ENCODE results near the gene NFIC. TPM values are rescaled to one million over a fixed set of nuclear protein-coding genes. Genes with fewer than 3 reads are reported as not detected.

The NFIC gene
- total RNA-seq, 4 donors from 2014 or later, result 138 to 200 (median 160) TPM

DNA sequence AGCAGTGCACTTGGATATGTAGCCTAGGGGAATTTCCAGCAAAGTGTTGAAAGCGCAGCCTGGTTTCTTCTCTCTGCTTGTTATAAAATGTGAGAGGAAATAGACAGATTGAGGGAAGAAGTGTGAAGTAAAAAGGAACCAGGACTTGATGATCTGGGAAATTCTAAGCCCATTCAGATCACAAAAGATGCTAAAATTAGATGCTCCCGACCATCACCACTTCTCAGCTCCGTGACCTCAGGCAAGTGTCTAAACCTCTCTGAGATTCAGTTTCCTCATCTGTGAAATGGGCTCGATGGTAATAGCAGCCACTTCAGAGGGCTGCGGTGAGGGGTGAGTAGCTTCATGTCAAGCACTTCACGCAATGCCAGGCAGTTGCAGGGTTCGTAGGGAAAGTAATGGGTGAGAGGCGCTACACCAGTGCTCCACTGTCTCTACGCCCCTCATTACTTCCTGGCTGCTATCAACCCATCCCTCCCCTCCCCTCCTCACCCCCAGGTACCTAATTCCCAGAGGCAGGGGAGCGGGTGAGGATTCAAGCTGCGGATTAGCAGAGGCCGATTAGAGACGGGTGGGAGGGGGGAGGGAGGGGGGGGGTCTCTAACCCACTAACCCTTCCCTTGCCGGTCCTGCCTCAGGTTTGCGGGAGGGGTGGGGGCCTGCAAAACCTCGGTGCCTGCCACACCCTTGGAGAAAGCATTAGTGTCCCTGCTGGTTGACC is 9.0 kb upstream of the NFIC start:
- peaks cover 0 to 34% (median 11%) of the 10 kb centered on the region in 4 donors for H3K4me1 ChIP-seq
- H3K36me3 ChIP-seq, result peaks cover 0 to 3% (median 0%) of the 10 kb centered on the region in 3 donors
- TF ChIP-seq POLR2A (IDR thresholded peaks at IDR 0.05) (no peak), EP300 (IDR thresholded peaks at IDR 0.05) (no peak)
- TF ChIP-seq, protein P1, sequence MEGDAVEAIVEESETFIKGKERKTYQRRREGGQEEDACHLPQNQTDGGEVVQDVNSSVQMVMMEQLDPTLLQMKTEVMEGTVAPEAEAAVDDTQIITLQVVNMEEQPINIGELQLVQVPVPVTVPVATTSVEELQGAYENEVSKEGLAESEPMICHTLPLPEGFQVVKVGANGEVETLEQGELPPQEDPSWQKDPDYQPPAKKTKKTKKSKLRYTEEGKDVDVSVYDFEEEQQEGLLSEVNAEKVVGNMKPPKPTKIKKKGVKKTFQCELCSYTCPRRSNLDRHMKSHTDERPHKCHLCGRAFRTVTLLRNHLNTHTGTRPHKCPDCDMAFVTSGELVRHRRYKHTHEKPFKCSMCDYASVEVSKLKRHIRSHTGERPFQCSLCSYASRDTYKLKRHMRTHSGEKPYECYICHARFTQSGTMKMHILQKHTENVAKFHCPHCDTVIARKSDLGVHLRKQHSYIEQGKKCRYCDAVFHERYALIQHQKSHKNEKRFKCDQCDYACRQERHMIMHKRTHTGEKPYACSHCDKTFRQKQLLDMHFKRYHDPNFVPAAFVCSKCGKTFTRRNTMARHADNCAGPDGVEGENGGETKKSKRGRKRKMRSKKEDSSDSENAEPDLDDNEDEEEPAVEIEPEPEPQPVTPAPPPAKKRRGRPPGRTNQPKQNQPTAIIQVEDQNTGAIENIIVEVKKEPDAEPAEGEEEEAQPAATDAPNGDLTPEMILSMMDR (IDR thresholded peaks at IDR 0.05), result no peak
- H3K9me3 ChIP-seq, result peaks cover 0 to 9% (median 0%) of the 10 kb centered on the region in 4 donors
- peak overlapping the region in 3 of 4 donors; percentile 71 to 100 (median 80) for H3K27ac ChIP-seq
- DNase-seq (ENCODE audit: low spot score in 2 of 2), result no peak
- 51 to 56% methylated on average over 15 to 16 of the region's 16 CpGs for WGBS, 2 donors
- H3K27me3 ChIP-seq, result no peaks in the 10 kb centered on the region
- H3K4me3 ChIP-seq, result no peak overlapping the region

DNA sequence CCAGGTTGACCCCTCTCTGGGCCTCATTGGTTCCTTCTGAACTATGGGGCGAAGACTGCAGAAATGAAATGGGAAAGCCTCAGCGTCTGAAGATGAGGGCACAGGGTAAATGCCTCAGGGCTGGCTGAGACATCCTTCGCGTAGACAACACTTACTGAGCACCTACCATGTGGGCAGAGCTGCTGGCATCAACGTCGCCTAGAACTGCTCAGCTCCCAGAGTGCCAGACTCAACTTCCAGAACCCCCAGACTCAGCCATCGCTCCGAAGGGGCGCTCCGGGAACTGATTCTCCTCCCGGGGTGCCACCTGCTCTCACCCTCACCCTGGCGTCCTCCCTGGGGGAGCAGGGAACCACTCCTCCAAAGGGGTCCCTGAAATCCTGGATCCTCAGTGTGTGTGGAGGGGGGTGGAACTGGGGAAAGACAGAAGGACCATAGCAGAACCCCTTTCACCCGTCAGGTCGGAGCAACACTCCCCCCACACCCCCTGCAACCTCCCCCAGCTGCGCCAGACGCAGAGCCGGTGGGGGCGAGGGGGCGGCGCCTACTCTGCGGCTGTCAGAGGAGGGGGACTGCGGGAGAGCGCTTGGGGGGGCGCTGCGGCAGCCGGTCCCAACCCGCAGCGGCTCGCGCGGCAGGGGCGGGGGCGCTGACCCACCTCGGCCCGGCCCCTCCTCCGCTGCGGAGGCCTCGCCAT is 8.2 kb upstream of the NFIC start:
- WGBS, 2 donors, result 10 to 21% methylated on average over 12 to 22 of the region's 38 CpGs
- peaks cover 0 to 3% (median 0%) of the 10 kb centered on the region in 3 donors for H3K36me3 ChIP-seq
- peaks cover 0 to 9% (median 0%) of the 10 kb centered on the region in 4 donors for H3K9me3 ChIP-seq
- H3K27me3 ChIP-seq, result no peaks in the 10 kb centered on the region
- H3K4me1 ChIP-seq, result peaks cover 0 to 39% (median 11%) of the 10 kb centered on the region in 4 donors
- no peak for DNase-seq (ENCODE audit: low spot score in 2 of 2)
- TF ChIP-seq, protein P1 (IDR thresholded peaks at IDR 0.05), result no peak
- TF ChIP-seq POLR2A (IDR thresholded peaks at IDR 0.05) (no peak), EP300 (IDR thresholded peaks at IDR 0.05) (no peak)
- H3K27ac ChIP-seq, result peak overlapping the region; percentile 57 to 100 (median 76)
- peak overlapping the region; percentile 58 to 100 (median 79) for H3K4me3 ChIP-seq

GRCh38 chr19:3358689-3359014 is 7.7 kb upstream of the NFIC start:
- H3K9me3 ChIP-seq, result peaks cover 0 to 9% (median 0%) of the 10 kb centered on the region in 4 donors
- TF ChIP-seq EP300 (IDR thresholded peaks at IDR 0.05), result no peak
- TF ChIP-seq POLR2A (IDR thresholded peaks at IDR 0.05), result no peak
- TF ChIP-seq, protein P1 (IDR thresholded peaks at IDR 0.05), result no peak
- H3K27ac ChIP-seq, result peak overlapping the region; percentile 57 to 100 (median 76)
- H3K27me3 ChIP-seq, result no peaks in the 10 kb centered on the region
- H3K4me1 ChIP-seq, result peaks cover 0 to 43% (median 11%) of the 10 kb centered on the region in 4 donors
- peak overlapping the region; percentile 58 to 100 (median 79) for H3K4me3 ChIP-seq
- no peak for DNase-seq (ENCODE audit: low spot score in 2 of 2)
- H3K36me3 ChIP-seq, result peaks cover 0 to 3% (median 0%) of the 10 kb centered on the region in 3 donors
- WGBS, 2 donors, result 0% methylated on average over 9 to 18 of the region's 27 CpGs

DNA sequence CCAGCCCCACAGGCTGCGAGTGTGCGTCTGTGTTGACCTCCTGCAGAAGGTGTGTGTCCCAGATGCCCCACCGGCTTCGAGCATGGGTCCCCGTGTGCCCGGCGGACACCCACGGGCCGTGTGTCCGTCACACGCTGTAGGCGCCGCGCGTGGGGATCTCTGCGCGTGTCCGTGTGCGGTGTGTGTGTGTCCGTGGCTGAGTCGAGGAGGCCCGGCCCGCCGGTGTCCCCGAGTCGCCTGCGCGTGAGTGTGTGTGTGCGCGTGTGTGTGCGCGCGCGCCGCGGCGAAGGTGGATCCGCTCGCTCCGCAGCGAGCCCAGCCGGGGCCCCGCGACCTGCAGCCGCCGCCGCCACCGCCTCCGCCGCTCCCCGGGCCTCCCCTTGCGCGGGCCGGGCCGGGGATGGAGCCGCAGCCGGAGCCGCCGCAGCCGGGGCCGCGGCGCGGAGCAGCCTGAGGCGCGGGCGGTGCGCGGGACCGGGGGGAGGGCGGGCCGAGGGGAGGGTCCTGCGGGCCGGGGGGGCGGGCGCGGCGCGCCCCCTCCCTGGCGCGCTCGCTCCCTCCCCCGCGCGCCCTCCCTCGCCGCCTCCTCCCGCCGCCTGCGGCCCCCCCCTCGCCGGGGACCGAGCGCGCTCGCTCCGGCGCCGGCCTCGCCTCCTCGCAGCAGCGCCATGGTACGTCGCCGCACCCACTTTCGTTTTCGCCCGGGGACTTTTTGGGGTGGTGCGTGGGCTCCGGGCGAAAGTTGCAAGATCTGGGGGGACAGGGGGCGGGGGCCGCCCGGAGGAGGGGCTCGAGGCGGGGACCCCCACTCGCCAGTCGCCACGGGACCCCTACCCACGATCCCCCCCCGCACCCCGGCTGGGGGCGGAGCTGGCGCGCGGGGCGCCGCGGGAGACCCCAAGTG is 7.1 kb upstream of the NFIC start:
- H3K4me1 ChIP-seq, result peaks cover 0 to 49% (median 11%) of the 10 kb centered on the region in 4 donors
- H3K27me3 ChIP-seq, result no peaks in the 10 kb centered on the region
- DNase-seq (ENCODE audit: low spot score in 2 of 2), result peak in 1 of 2 donors; percentile 40
- H3K36me3 ChIP-seq, result peaks cover 0 to 3% (median 0%) of the 10 kb centered on the region in 3 donors
- peak overlapping the region; percentile 58 to 100 (median 95) for H3K4me3 ChIP-seq
- H3K9me3 ChIP-seq, result peaks cover 0 to 9% (median 0%) of the 10 kb centered on the region in 4 donors
- H3K27ac ChIP-seq, result peak overlapping the region; percentile 96 to 100 (median 98)
- TF ChIP-seq, protein P1 (IDR thresholded peaks at IDR 0.05), result no peak
- peak in 1 of 2 donors; percentile 44 for TF ChIP-seq POLR2A (IDR thresholded peaks at IDR 0.05)
- peak in 1 of 2 donors; percentile 39 for TF ChIP-seq EP300 (IDR thresholded peaks at IDR 0.05)
- WGBS, 2 donors, result 0% methylated on average over 4 to 55 of the region's 129 CpGs

Measured in tibial nerve (tissue), 4 donors.